Hematopoietic multipotent progenitor cell treated with erythropoietin and hydrocortisone succinate and interleukin-3 and kit ligand, for 8 days (in vitro differentiated cells): ENCODE data around the gene GAB1.

Source experiments
- DNase-seq: peaks from one replicate; pipeline ENCODE4 v3.0.0-alpha.2; 2015

The GAB1 gene

GRCh38 chr4:143424276-143424675 is 87.6 kb downstream of the GAB1 start:
- DNase-seq, result no peak

GRCh38 chr4:143431526-143432257 is 95.0 kb downstream of the GAB1 start:
- no peak for DNase-seq

- no peak for DNase-seq
Measured at GRCh38 chr4:143432258-143432591, 95.5 kb downstream of the GAB1 start.

- no peak for DNase-seq
Measured at GRCh38 chr4:143433231-143433630, 96.6 kb downstream of the GAB1 start.

- DNase-seq, result no peak
Measured at GRCh38 chr4:143435955-143436354, 99.3 kb downstream of the GAB1 start.

GRCh38 chr4:143437476-143437875 is 100.8 kb downstream of the GAB1 start:
- DNase-seq, result no peak

- DNase-seq, result no peak
Measured at GRCh38 chr4:143437937-143438336, 101.3 kb downstream of the GAB1 start.

GRCh38 chr4:143438710-143439109 is 102.0 kb downstream of the GAB1 start:
- no peak for DNase-seq

GRCh38 chr4:143441109-143441508 is 104.4 kb downstream of the GAB1 start:
- DNase-seq, result no peak

GRCh38 chr4:143441678-143442077 is 105.0 kb downstream of the GAB1 start:
- no peak for DNase-seq

GRCh38 chr4:143443728-143444127 is 107.1 kb downstream of the GAB1 start:
- DNase-seq, result no peak

GRCh38 chr4:143451186-143451585 is 114.5 kb downstream of the GAB1 start:
- DNase-seq, result no peak

- peak; percentile 21 for DNase-seq
Measured at GRCh38 chr4:143455211-143455610, 118.5 kb downstream of the GAB1 start.

GRCh38 chr4:143458966-143459365 is 122.3 kb downstream of the GAB1 start:
- no peak for DNase-seq

GRCh38 chr4:143473334-143474126 is 136.9 kb downstream of the GAB1 start:
- DNase-seq, result no peak

GRCh38 chr4:143477487-143477886 is 140.8 kb downstream of the GAB1 start:
- no peak for DNase-seq

- DNase-seq, result no peak
Measured at GRCh38 chr4:143481361-143481760, 144.7 kb downstream of the GAB1 start.

GRCh38 chr4:143482840-143483239 is 146.2 kb downstream of the GAB1 start:
- DNase-seq, result peak; percentile 61

GRCh38 chr4:143486314-143486713 is 149.6 kb downstream of the GAB1 start:
- DNase-seq, result no peak

GRCh38 chr4:143488687-143489086 is 152.0 kb downstream of the GAB1 start:
- no peak for DNase-seq

GRCh38 chr4:143489106-143489505 is 152.4 kb downstream of the GAB1 start:
- DNase-seq, result no peak

- no peak for DNase-seq
Measured at GRCh38 chr4:143498021-143498420, 161.3 kb downstream of the GAB1 start.

- DNase-seq, result no peak
Measured at GRCh38 chr4:143502231-143502630, 165.6 kb downstream of the GAB1 start.

GRCh38 chr4:143506031-143506430 is 169.4 kb downstream of the GAB1 start:
- no peak for DNase-seq

GRCh38 chr4:143511906-143512305 is 175.2 kb downstream of the GAB1 start:
- DNase-seq, result no peak
